ENCODE data around the gene MON1B.

GRCh38 chr16:77191259-77191969 is 424 bp downstream of the MON1B start:
- TF ChIP-seq SUZ12 (IDR thresholded peaks at IDR 0.05; ENCODE audit: extremely low read depth, insufficient read depth, insufficient read length) (no peak), YY1 (IDR thresholded peaks at IDR 0.05; ENCODE audit: insufficient read depth, insufficient read length) (no peak)
